Stomach (tissue), 4 donors: ENCODE measurements around the gene MFNG.

Experiments
- CTCF ChIP-seq, 7 experiments: fragments of 450-650 bp in 4 of 7; fragments of 200-600 bp in 3 of 7; sonication (generic) in 3 of 7; IDR thresholded peaks; one replicate each; pipeline ENCODE4 v1.5.1; 2016 to 2019; ENCODE audit warnings: antibody characterized with exemption in 7 of 7, control low read depth in 2 of 7, mild to moderate bottlenecking in 1 of 7
- EP300 ChIP-seq: sonication (generic); formaldehyde crosslinking; IDR thresholded peaks from one replicate; pipeline ENCODE4 v1.6.1; 2017; ENCODE audit warnings: antibody characterized with exemption
- POLR2A ChIP-seq, 4 donors: fragments of 450-650 bp; IDR thresholded peaks; one replicate each; pipeline ENCODE4 v1.6.1; 2016; ENCODE audit warnings: antibody characterized with exemption in 4 of 4, control low read depth in 2 of 4, mild to moderate bottlenecking in 1 of 4, moderate library complexity in 1 of 4
- POLR2AphosphoS5 ChIP-seq, 3 donors: sonication (generic); formaldehyde crosslinking; IDR thresholded peaks; one replicate each; pipeline ENCODE4 v1.6.1; 2016; ENCODE audit warnings: antibody characterized with exemption in 3 of 3

DNA sequence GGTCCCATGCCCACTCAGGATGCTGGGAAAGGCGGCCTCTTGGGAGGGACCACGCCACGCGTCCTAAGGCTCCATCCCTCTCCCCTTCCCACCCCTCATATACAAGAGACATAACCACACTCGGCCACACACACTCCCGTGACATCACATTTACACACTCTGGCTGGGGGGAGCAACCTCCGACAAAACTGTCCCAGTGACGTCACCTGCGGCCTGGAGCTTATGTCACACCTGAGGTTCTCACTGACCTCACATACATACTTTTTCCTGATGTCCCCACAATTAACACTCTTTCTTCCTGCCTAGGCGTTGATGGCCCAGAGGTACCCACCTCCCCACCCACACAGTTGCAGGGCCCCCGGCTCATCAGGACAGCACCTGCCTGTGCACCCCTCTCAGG is 60.8 kb downstream of the MFNG start:
- TF ChIP-seq CTCF (IDR thresholded peaks at IDR 0.05), result no peak
- TF ChIP-seq POLR2A (IDR thresholded peaks at IDR 0.05), result no peak
- TF ChIP-seq EP300, result no peak
- no peak for TF ChIP-seq POLR2AphosphoS5 (IDR thresholded peaks at IDR 0.05)
